ENCODE results near the gene BTBD19.
"Not testable (repeated sequence)": the region's sequence is repeated elsewhere in the genome, so short reads cannot be mapped to it uniquely, and the experiment has no call there.

Gene BTBD19

GRCh38 chr1:44831516-44831915, 23.2 kb downstream of the BTBD19 start:
- H3K27ac ChIP-seq (ENCODE audit: low read depth, low read length), result no peak overlapping the region
- H3K27me3 ChIP-seq (ENCODE audit: insufficient read depth, low read length), result no peaks in the 10 kb centered on the region
- no peaks in the 10 kb centered on the region for H3K79me2 ChIP-seq (ENCODE audit: control insufficient read depth, insufficient read depth, low read length, unreplicated experiment)
- H3K4me1 ChIP-seq (ENCODE audit: control insufficient read depth, insufficient read depth, low read length, unreplicated experiment), result peaks cover 2% of the 10 kb centered on the region
- H3K36me3 ChIP-seq (ENCODE audit: insufficient read depth, low read length), result no peaks in the 10 kb centered on the region
- H2AFZ ChIP-seq (ENCODE audit: low read length, unreplicated experiment), result no peak overlapping the region
- no peak overlapping the region for H3K4me3 ChIP-seq (ENCODE audit: low read depth, low read length)

- no peak overlapping the region for H3K27ac ChIP-seq (ENCODE audit: low read depth, low read length)
- no peaks in the 10 kb centered on the region for H3K36me3 ChIP-seq (ENCODE audit: insufficient read depth, low read length)
- no peak overlapping the region for H3K4me3 ChIP-seq (ENCODE audit: low read depth, low read length)
- H2AFZ ChIP-seq (ENCODE audit: low read length, unreplicated experiment), result no peak overlapping the region
- no peaks in the 10 kb centered on the region for H3K27me3 ChIP-seq (ENCODE audit: insufficient read depth, low read length)
- no peaks in the 10 kb centered on the region for H3K79me2 ChIP-seq (ENCODE audit: control insufficient read depth, insufficient read depth, low read length, unreplicated experiment)
- H3K4me1 ChIP-seq (ENCODE audit: control insufficient read depth, insufficient read depth, low read length, unreplicated experiment), result no peaks in the 10 kb centered on the region
Observed at GRCh38 chr1:44832056-44832705, 23.9 kb downstream of the BTBD19 start.

GRCh38 chr1:44834328-44834727, 26.0 kb downstream of the BTBD19 start:
- H3K36me3 ChIP-seq (ENCODE audit: insufficient read depth, low read length), result no peaks in the 10 kb centered on the region
- H3K79me2 ChIP-seq (ENCODE audit: control insufficient read depth, insufficient read depth, low read length, unreplicated experiment), result no peaks in the 10 kb centered on the region
- no peak overlapping the region for H3K4me3 ChIP-seq (ENCODE audit: low read depth, low read length)
- H3K27ac ChIP-seq (ENCODE audit: low read depth, low read length), result no peak overlapping the region
- H2AFZ ChIP-seq (ENCODE audit: low read length, unreplicated experiment), result no peak overlapping the region
- no peaks in the 10 kb centered on the region for H3K4me1 ChIP-seq (ENCODE audit: control insufficient read depth, insufficient read depth, low read length, unreplicated experiment)
- H3K27me3 ChIP-seq (ENCODE audit: insufficient read depth, low read length), result no peaks in the 10 kb centered on the region

- Histone ChIP-seq H3K79me2 (ENCODE audit: control insufficient read depth, insufficient read depth, low read length, unreplicated experiment) (no peaks in the 10 kb centered on the region), H3K27me3 (ENCODE audit: insufficient read depth, low read length) (no peaks in the 10 kb centered on the region), H3K4me1 (ENCODE audit: control insufficient read depth, insufficient read depth, low read length, unreplicated experiment) (no peaks in the 10 kb centered on the region), H3K4me3 (ENCODE audit: low read depth, low read length) (no peak overlapping the region), H3K27ac (ENCODE audit: low read depth, low read length) (no peak overlapping the region), H3K36me3 (ENCODE audit: insufficient read depth, low read length) (no peaks in the 10 kb centered on the region), H2AFZ (ENCODE audit: low read length, unreplicated experiment) (no peak overlapping the region)
Observed at GRCh38 chr1:44835738-44836675, 27.7 kb downstream of the BTBD19 start.

- H3K27ac ChIP-seq (ENCODE audit: low read depth, low read length), result not testable (repeated sequence)
Observed at GRCh38 chr1:44838294-44838693, 30.0 kb downstream of the BTBD19 start.

GRCh38 chr1:44839576-44839975, 31.3 kb downstream of the BTBD19 start:
- Histone ChIP-seq H2AFZ (ENCODE audit: low read length, unreplicated experiment) (no peak overlapping the region), H3K79me2 (ENCODE audit: control insufficient read depth, insufficient read depth, low read length, unreplicated experiment) (no peaks in the 10 kb centered on the region), H3K27me3 (ENCODE audit: insufficient read depth, low read length) (no peaks in the 10 kb centered on the region), H3K4me1 (ENCODE audit: control insufficient read depth, insufficient read depth, low read length, unreplicated experiment) (no peaks in the 10 kb centered on the region), H3K36me3 (ENCODE audit: insufficient read depth, low read length) (no peaks in the 10 kb centered on the region), H3K27ac (ENCODE audit: low read depth, low read length) (no peak overlapping the region), H3K4me3 (ENCODE audit: low read depth, low read length) (no peak overlapping the region)

More at GRCh38 chr1:44838294-44838693, 30.0 kb downstream of the BTBD19 start:
- not testable (repeated sequence) for H3K4me1 ChIP-seq (ENCODE audit: control insufficient read depth, insufficient read depth, low read length, unreplicated experiment); H3K4me3 ChIP-seq (ENCODE audit: low read depth, low read length); H2AFZ ChIP-seq (ENCODE audit: low read length, unreplicated experiment); H3K36me3 ChIP-seq (ENCODE audit: insufficient read depth, low read length); H3K27me3 ChIP-seq (ENCODE audit: insufficient read depth, low read length); H3K79me2 ChIP-seq (ENCODE audit: control insufficient read depth, insufficient read depth, low read length, unreplicated experiment)

- Histone ChIP-seq H3K79me2 (ENCODE audit: control insufficient read depth, insufficient read depth, low read length, unreplicated experiment) (no peaks in the 10 kb centered on the region), H3K36me3 (ENCODE audit: insufficient read depth, low read length) (no peaks in the 10 kb centered on the region), H3K4me1 (ENCODE audit: control insufficient read depth, insufficient read depth, low read length, unreplicated experiment) (no peaks in the 10 kb centered on the region), H2AFZ (ENCODE audit: low read length, unreplicated experiment) (peak overlapping the region; percentile 86), H3K27ac (ENCODE audit: low read depth, low read length) (no peak overlapping the region), H3K27me3 (ENCODE audit: insufficient read depth, low read length) (no peaks in the 10 kb centered on the region), H3K4me3 (ENCODE audit: low read depth, low read length) (peak overlapping the region; percentile 77)
Observed at GRCh38 chr1:44842486-44842861, 34.2 kb downstream of the BTBD19 start.

GRCh38 chr1:44842862-44843655, 34.7 kb downstream of the BTBD19 start, which contains the start of gene PTCH2:
Gene PTCH2 (minus strand): TSS chr1:44843253. CDS start chr1:44842932, 321 bp downstream.
- Histone ChIP-seq H3K4me1 (ENCODE audit: control insufficient read depth, insufficient read depth, low read length, unreplicated experiment) (no peaks in the 10 kb centered on the region), H3K36me3 (ENCODE audit: insufficient read depth, low read length) (no peaks in the 10 kb centered on the region), H2AFZ (ENCODE audit: low read length, unreplicated experiment) (peak within 1 kb of the TSS; percentile 86), H3K27ac (ENCODE audit: low read depth, low read length) (no peak within 1 kb of the TSS), H3K79me2 (ENCODE audit: control insufficient read depth, insufficient read depth, low read length, unreplicated experiment) (no peaks in the 10 kb centered on the region), H3K4me3 (ENCODE audit: low read depth, low read length) (peak within 1 kb of the TSS; percentile 77), H3K27me3 (ENCODE audit: insufficient read depth, low read length) (no peaks in the 10 kb centered on the region)

GRCh38 chr1:44846985-44847384, 38.7 kb downstream of the BTBD19 start:
- Histone ChIP-seq H2AFZ (ENCODE audit: low read length, unreplicated experiment) (no peak overlapping the region), H3K79me2 (ENCODE audit: control insufficient read depth, insufficient read depth, low read length, unreplicated experiment) (no peaks in the 10 kb centered on the region), H3K27me3 (ENCODE audit: insufficient read depth, low read length) (no peaks in the 10 kb centered on the region), H3K36me3 (ENCODE audit: insufficient read depth, low read length) (no peaks in the 10 kb centered on the region; the same call in 1 of the 2 replicates), H3K27ac (ENCODE audit: low read depth, low read length) (no peak overlapping the region), H3K4me1 (ENCODE audit: control insufficient read depth, insufficient read depth, low read length, unreplicated experiment) (no peaks in the 10 kb centered on the region), H3K4me3 (ENCODE audit: low read depth, low read length) (no peak overlapping the region)

- Histone ChIP-seq H3K36me3 (ENCODE audit: insufficient read depth, low read length) (no peaks in the 10 kb centered on the region; the same call in 1 of the 2 replicates), H3K4me1 (ENCODE audit: control insufficient read depth, insufficient read depth, low read length, unreplicated experiment) (no peaks in the 10 kb centered on the region), H3K4me3 (ENCODE audit: low read depth, low read length) (no peak overlapping the region), H3K27ac (ENCODE audit: low read depth, low read length) (no peak overlapping the region), H2AFZ (ENCODE audit: low read length, unreplicated experiment) (no peak overlapping the region), H3K79me2 (ENCODE audit: control insufficient read depth, insufficient read depth, low read length, unreplicated experiment) (no peaks in the 10 kb centered on the region), H3K27me3 (ENCODE audit: insufficient read depth, low read length) (no peaks in the 10 kb centered on the region)
Observed at GRCh38 chr1:44847845-44848244, 39.5 kb downstream of the BTBD19 start.

Data from ACC112 (cell line).